Endometrial microvascular endothelial cells (primary cell): ENCODE measurements around the gene GSAP. TPM values are rescaled to one million over a fixed set of nuclear protein-coding genes. Genes with fewer than 3 reads are reported as not detected.

Experiments used
- in situ Hi-C: cut with HindIII; loops from 2 replicates; pipeline ENCODE4 v1.10.0; 2017; ENCODE audit warnings: low sequenced_read_pairs, low pct_unique_long_range_greater_than_20kb; ENCODE audit errors: inconsistent ontology term
- total RNA-seq: library from RNA; depleted of rRNA; stranded (reverse); fragments of >200 nt; gene quantifications from one replicate; pipeline ENCODE4 v1.2.3, GENCODE V29; 2015; ENCODE audit errors: inconsistent ontology term

Gene GSAP
- total RNA-seq, 1 donor from 2014 or later: 5.2 TPM

- in situ Hi-C loops: no loop called here
Observed at GRCh38 chr7:77269360-77270093, 146.6 kb downstream of the GSAP start.

DNA sequence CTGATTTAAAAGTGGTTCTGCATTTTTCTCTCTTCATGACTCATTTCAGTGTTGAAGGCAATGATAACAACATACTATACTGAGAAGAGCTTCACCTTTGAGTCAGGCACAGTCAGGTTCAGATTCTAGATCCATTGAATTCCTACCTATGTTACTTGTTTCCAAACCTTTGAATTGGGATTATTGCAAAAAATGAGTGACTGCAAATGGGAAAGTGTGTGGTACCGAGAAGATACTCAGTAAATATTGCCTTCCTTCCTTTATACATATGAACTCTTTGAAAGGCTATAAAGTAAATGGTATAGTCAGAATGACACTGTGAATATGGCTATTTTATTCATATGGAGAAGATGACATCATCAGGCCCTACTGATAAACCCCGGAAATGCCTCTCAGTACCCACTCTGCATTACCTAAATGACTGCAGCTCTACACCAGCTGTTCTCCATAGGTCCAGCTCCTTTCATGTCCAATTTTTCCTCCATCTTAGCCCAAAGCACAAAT, 149.8 kb downstream of the GSAP start:
- in situ Hi-C loops: no loop called here

DNA sequence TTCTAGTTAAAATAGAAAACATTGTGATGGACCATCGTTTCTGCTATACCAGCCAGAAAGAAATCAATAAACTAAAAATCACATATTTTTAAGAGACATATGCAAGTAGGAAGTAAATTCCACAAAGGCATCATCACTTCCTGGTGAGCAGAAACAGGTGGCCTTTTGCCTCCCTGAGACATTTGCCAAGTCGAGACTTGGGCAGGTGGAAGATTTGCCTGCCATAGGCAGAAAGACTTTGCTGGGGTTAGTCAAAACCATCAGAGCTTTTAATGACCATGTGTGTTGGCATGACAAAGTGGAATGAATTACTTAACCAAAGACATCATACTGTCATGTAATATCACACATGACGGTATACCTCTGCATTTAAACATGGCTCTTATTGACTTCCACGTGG, 150.5 kb downstream of the GSAP start:
- in situ Hi-C loops: no loop called here

DNA sequence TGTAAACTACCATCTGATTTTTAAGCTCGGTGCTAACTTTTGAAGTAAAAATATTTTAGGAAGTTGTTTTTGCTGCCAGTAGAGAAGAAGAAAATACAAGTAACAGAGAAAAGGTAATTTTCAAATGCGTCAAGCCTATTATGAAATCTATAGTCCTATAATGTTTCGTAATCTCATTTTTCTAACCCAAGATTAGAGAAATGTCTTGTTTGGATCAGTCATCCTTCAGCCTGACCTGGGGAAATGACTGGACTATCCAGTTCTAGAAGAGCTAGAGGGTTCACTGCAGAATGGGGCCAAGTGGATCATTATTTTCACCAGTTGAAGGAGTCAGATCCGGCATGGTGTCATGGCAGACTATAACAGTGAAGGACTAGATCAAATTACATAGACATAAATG, 153.8 kb downstream of the GSAP start:
- in situ Hi-C loops: no loop called here

Other genes with a start within 250 kb of the GSAP start
- 0.37 TPM for gene FGL2, start 216.5 kb downstream of the GSAP start, total RNA-seq
- gene PTPN12, start 120.9 kb upstream of the GSAP start, total RNA-seq: 73.5 TPM